NCI-H446 (cell line): ENCODE data around the gene KIF21B.

Experiments used
- DNase-seq, 2 experiments: peaks; one replicate each; lab custom pipeline; 2025; lab: John Stamatoyannopoulos, UW

Gene KIF21B, protein sequence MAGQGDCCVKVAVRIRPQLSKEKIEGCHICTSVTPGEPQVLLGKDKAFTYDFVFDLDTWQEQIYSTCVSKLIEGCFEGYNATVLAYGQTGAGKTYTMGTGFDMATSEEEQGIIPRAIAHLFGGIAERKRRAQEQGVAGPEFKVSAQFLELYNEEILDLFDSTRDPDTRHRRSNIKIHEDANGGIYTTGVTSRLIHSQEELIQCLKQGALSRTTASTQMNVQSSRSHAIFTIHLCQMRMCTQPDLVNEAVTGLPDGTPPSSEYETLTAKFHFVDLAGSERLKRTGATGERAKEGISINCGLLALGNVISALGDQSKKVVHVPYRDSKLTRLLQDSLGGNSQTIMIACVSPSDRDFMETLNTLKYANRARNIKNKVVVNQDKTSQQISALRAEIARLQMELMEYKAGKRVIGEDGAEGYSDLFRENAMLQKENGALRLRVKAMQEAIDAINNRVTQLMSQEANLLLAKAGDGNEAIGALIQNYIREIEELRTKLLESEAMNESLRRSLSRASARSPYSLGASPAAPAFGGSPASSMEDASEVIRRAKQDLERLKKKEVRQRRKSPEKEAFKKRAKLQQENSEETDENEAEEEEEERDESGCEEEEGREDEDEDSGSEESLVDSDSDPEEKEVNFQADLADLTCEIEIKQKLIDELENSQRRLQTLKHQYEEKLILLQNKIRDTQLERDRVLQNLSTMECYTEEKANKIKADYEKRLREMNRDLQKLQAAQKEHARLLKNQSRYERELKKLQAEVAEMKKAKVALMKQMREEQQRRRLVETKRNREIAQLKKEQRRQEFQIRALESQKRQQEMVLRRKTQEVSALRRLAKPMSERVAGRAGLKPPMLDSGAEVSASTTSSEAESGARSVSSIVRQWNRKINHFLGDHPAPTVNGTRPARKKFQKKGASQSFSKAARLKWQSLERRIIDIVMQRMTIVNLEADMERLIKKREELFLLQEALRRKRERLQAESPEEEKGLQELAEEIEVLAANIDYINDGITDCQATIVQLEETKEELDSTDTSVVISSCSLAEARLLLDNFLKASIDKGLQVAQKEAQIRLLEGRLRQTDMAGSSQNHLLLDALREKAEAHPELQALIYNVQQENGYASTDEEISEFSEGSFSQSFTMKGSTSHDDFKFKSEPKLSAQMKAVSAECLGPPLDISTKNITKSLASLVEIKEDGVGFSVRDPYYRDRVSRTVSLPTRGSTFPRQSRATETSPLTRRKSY (N-terminal part only)

DNA sequence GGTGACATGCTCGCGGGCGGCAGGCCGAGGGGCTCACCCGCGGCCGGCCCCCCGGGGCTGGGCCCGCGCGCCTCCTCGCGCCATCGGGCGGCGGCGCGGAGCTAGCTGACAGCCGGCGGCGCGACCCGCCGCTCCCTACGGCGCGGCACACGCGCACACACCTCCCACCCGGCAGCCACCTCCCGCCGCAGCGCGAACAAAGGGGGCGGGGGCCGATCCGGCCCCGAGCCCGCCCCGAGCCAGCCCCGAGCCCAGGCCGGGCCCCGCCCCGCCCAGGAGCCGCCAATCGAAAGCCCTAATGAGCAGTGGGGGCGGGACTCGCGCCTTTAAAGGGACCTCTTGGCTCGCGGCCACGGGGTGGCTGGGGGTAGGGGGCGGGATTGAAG is at the start of gene KIF21B:
TSS of gene KIF21B (minus strand) at position 198 of the 386 bp plus-strand sequence. CDS start 331 bp downstream, outside the sequence.
- peak; percentile 38 to 91 for DNase-seq

GRCh38 chr1:201072922-201073321 is 49.4 kb upstream of the KIF21B start:
- DNase-seq, result no peak

DNA sequence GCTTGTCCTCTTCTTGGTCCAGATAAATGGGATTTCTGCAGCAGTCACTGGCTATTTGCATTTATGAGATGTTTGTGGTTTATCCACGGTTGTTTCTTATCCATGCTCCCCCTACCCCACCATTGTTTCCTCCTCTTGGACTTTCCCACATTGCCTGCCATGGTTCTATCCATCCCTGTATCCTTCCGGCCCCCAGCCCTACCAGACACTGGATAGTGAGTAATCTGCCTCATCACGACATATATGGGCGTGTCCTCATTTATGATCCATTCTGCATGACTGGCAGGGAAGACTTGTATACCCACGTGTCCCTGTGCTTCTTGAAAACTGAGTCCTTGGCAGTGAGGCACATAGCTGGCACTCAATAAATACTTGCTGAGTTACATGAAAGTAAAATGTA is 48.6 kb upstream of the KIF21B start:
- no peak for DNase-seq

GRCh38 chr1:201069636-201070035 is 46.1 kb upstream of the KIF21B start:
- no peak for DNase-seq

DNA sequence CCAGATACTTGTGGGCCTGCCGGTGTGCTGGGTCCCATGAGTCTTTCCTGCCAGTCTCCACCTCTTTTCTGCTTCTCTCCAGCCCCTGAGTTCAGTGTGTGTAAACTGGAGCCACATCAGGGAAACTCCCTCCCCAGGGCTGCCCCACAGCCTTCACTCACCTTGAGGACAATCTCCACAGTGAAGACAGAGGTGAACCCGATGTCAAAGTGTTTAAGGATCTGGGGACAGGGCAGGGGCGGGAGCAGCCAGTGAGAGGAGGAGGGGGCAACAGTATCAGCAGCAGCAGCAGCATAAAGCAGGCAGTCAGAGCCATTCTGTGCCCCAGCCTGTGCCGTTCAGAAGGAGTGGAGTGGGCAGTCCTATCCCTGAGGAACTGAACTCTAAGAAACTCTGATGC is 45.5 kb upstream of the KIF21B start:
- DNase-seq, result no peak

DNA sequence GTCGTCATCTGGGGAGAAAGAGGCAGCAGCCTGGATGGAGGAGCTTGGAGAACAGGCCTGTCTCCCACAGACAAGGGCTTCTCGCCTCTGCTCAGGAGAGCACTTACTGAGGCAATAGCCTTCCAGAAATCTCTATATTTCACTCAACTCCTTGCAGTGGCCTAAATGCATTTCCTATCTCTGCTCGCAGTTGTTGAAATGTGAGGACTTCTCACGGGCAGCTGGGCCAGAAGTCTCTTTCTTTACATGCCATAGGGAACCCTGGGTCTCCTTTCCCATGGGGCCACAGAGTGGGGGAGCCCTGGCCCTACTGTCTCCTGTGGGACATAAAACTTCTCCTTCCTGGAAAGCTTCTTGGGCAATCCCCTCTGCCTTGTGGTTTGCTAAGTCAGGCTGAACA is 43.5 kb upstream of the KIF21B start:
- DNase-seq, result no peak

- no peak for DNase-seq
Observed at GRCh38 chr1:201065686-201066085, 42.2 kb upstream of the KIF21B start.

DNA sequence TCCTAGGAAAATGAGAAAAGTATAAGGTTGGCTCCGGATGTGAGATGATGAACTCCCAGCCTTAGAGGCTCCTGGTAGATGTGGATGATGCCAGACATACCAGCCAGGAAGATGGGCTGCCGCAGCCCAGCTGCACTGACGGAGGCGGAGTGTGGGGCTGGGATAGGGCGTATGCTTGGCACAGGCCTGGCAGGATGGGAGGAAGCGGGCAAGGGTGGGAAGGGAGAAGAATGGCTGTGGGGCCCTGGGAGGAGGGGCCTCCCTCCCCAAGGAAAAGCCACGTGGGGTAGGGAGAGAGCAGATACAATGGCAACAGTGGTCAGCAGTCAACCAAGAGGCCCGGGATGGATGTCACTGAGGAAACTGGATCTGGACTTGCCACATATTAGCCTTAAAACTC is 41.3 kb upstream of the KIF21B start:
- DNase-seq, result no peak

DNA sequence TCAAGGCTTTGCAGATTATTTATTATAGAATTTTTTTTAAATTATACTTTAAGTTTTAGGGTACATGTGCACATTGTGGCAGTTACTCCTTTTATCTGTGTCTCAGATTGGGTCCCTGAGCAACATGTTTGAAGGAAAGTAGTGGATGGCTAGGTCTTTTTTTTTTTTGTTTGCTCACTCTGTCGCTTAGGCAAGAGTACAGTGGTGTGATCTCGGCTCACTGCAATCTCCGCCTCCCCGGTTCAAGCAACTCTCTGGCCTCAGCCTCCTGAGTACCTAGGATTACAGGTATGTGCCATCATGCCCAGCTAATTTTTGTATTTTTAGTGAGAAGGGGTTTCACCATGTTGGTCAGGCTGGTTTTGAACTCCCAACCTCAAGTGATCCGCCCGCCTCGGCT is 39.6 kb upstream of the KIF21B start:
- no peak for DNase-seq

- DNase-seq, result no peak
Observed at GRCh38 chr1:201062511-201063091, 39.1 kb upstream of the KIF21B start.

DNA sequence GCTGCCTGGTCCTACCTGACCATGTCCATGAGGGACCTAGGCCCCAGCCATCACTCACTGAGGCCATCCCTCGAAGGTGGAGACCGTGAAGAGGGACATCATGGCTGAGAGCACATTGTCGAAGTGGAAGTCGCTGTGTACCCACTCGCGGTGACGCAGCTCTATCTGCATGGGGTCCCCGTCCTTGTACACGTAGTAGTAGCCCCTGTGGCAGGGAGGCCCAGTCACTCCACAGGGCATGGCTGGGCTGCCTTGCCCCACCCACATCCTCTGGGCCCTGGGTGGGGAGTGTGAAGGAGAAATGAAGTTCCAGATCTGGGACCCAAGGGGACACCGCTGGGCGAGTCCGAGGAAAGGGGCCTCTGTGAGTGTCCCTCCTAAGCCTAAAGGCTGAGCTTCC is 38.4 kb upstream of the KIF21B start:
- no peak for DNase-seq

GRCh38 chr1:201061049-201061448 is 37.5 kb upstream of the KIF21B start:
- no peak for DNase-seq

- DNase-seq, result no peak
Observed at GRCh38 chr1:201060586-201060985, 37.1 kb upstream of the KIF21B start.

GRCh38 chr1:201059871-201060555 is 36.5 kb upstream of the KIF21B start:
- no peak for DNase-seq

DNA sequence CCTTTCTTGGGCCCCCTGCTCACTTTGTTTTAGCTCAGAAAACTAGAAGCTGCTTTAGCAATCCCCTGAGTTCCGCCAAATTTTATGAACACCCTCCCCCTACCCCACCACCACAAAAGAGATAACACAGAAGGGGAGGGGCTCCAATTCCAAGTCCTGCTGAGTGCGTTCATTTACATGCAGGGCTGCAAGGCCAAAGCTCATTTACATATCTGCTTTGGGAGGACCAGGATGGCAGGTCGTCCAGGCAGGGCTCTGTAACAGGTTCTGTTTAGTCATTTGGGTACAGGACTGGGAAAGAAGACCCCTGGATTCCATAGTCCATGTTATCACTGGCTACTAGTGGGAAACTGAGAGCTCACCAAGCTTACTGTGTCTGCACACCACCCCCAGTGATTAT is 35.9 kb upstream of the KIF21B start:
- no peak for DNase-seq

- no peak for DNase-seq
Observed at GRCh38 chr1:201054091-201054543, 30.6 kb upstream of the KIF21B start.

GRCh38 chr1:201053155-201053860 is 29.8 kb upstream of the KIF21B start:
- DNase-seq, result no peak

DNA sequence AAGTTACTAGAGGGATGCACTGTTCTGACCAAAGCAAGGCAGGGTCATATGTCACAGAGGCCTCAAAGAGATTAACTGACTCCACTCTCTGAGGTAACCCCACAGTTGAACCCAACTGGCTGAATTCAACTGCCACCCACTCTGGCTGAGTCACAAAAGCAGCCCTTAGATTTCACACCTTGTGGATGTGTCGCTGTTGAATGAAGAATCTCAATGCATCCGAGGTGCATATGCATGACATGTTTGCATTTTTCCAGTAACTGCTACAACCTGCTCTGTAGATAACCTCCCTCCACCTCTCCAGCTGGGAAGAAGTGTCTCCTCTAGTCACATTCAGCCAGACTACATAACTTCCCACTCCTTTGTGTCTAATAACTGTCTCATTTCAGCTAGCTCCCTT is 27.9 kb upstream of the KIF21B start:
- no peak for DNase-seq

DNA sequence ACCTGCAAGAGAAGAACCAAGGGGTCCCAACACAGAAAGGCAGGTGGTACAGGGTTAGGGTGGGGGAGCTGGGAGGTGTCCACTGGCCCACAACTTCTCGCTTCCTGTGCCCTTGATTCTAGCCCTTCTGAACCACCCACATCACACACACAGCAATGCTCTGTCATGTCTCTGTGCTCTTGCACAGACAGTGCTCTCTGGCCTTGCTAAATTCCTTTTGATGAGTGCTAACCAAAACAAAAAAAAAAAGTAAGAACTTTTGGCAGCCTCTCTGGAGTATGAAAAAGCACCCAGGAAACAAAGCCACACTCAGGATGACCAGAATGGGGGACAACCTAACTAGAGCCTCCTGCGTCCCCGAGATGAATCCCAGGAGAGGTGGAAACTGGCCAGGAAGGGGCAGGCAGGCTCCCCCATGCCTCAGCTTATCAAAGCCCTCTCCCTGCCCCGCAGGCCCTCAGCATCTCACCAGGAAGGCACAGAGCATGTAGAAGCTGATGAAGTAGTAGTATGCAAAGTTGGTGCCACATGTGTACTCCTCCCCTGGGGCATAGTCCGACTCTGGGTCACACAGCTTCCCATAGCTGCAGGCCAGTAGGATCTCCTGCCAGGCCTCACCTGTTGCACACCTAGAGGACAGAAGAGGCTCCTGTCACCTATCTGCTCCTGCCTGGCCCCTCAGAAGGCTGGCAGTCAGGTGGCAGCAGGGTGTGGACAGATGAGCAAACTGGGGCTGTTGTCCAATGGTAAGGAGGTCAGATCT is 27.2 kb upstream of the KIF21B start:
- DNase-seq, result no peak

DNA sequence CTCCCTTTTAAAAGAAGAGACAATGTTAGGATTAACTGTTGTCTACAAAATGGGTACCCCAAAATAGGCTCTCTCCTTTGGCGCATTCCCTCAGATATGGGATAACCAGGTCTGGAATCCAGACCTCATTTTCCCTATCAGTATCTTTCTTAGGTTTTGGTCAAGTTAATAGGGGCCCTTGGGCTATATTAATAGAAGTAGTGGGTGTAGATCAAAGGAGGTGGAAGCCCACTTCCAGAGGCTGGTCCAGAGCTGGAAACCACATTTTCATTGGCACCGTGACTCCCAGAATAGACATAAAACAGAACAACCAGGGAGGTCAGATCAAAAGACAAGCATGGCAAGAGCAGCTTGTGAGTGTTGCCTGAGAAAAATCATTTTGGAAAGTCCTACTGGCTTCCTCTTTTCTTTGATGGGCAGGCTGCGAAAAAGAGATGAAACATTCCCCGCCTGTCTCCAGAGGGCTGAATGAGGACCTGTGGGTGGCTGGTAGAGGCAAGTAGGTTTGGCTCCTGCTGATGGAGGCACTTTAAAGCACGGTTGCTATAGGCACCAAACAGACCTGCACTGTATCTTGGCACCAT is 25.8 kb upstream of the KIF21B start:
- no peak for DNase-seq
